ENCODE data around the gene LANCL2.
"Not testable (repeated sequence)": the region's sequence is repeated elsewhere in the genome, so short reads cannot be mapped to it uniquely, and the experiment has no call there.

The LANCL2 gene

GRCh38 chr7:55362927-55363326, 2.2 kb upstream of the LANCL2 start:
- DNase-seq = no peak

GRCh38 chr7:55363386-55364170, 1.6 kb upstream of the LANCL2 start:
- DNase-seq = no peak

DNA sequence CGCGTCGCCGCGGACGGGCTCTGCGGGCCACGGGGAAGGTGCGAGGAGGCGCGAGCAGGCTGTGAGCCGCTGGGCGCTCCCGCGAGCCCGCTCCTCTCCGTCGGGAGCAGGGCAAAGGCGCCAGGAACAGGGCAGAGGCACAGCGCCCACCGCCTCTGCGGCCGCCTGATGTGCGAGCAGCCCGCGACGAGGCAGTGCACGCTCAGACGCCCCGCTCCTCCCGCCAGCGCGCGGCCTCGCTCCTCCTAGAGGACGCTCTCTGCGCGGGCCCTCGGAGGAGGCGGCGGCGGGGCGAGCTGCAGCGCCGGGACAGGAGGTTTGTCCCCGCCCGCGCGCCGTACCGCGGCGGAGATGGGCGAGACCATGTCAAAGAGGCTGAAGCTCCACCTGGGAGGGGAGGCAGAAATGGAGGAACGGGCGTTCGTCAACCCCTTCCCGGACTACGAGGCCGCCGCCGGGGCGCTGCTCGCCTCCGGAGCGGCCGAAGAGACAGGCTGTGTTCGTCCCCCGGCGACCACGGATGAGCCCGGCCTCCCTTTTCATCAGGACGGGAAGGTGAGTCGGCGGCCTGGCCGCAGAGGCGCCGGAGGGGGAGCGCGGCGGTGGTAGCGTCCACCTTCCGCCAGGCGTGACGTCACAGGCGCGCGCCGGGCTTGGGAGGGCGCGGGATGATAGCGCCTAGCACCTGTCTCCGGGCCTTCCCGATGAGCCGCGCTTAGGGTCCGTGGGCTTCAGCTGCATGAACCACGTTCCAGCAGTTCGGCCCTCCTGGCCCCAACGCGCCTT, 731 bp downstream of the LANCL2 start:
- DNase-seq = peak; percentile 89 to 97

- no peak for DNase-seq
Observed at GRCh38 chr7:55366461-55367070, 1.4 kb downstream of the LANCL2 start.

DNA sequence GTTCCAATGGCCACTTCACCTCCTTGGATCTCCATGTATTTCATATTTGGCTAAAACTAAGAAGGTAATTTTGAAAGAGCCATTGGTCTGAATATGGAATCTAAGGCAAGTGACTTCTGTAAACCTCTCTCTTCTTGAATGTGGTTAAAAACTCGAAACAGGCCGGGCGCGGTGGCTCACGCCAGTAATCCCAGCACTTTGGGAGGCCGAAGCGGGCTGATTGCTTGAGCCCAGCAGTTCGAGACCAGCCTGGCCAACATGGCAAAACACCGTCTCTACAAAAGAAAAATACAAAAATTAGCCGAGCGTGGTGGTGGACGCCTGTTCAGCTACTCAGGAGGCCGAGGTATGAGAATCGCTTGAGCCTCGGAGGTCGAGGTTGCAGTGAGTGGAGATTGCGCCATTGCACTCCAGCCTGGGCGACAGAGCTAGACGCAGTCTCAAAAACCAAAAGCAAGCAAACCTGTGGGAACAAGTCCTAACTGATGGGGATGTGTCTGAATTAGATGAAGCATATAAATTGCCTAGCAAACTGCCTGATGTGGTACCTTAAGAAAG, 2.2 kb downstream of the LANCL2 start:
- no peak for DNase-seq

GRCh38 chr7:55369427-55370400, 4.6 kb downstream of the LANCL2 start:
- DNase-seq = no peak

DNA sequence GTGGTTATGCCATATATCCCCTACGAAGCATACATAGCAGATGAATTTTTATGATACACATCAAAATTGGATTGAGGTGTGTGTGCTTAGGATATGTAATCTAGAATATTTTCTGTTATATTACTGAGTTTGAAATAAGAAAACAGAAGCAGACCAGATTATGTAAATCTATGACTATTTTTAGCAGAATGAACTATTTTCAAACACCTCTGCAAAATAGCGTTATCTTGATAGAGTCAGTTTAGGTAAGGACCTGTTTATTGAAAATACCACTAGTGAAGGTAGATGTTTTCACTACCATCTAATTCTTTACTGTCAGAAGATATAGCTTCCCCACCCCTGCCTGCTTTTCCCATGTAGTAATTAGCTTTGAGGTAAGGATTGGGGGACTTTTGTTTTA, 9.1 kb downstream of the LANCL2 start:
- no peak for DNase-seq

DNA sequence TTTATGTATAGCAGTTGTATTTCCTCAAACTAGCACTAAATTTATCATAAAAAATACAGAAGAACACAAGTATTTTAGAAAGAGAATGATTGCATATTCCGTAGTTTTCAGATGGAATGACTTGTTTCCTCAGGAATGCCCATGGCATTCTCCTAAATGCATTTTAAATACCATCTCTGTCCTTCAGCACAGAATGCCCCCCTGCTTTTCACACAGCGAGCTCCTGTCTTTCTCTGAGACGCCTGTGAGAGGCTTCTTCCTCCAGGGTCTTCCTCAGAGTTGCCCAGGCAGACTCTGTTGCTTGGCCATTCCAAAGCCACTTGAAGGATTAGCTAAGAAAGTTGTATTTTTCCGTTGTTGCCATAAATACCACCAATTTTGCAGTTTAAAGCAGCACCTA, 10.1 kb downstream of the LANCL2 start:
- DNase-seq = no peak

- no peak for DNase-seq
Observed at GRCh38 chr7:55377162-55377817, 12.2 kb downstream of the LANCL2 start.

GRCh38 chr7:55379285-55379684, 14.1 kb downstream of the LANCL2 start:
- no peak for DNase-seq

DNA sequence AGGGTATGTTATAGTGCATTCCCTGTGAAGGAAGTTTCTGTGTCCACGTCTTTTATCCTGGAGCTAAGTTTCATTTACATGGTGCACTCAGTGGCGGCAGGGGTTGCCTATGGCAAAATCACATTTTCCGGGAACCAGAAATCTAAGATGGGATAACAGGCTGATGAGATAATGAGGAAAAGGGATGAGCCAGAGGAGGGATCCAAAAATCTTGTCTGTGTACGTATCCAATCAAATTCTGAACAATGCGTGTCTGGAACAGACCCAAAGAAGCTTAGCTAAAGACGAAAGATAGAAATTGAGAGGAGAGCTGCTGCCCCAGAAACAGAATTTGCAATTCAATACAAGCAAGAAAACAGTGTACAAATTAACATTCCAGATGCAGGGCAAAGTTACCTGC, 16.1 kb downstream of the LANCL2 start:
- DNase-seq = no peak

DNA sequence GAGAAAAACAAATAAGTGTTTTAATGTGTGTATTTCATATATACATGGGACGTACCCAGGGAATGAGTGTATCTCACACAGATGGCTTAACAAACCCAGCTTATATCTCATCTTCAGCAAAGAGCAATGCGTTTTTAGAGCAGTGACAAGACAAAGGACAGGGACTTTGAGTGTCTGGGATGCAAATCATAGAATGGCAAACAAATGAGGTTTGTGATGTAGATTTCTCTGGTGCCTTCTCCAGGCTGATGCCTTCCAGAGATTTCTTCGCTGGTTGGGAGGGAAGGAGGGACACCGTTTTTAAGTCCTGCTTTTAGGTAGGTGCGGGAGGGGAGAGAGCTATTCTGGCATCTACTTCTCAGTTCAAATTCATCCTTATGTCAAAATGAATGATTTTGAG, 16.6 kb downstream of the LANCL2 start:
- DNase-seq = no peak

GRCh38 chr7:55382251-55382650, 17.1 kb downstream of the LANCL2 start:
- no peak for DNase-seq

DNA sequence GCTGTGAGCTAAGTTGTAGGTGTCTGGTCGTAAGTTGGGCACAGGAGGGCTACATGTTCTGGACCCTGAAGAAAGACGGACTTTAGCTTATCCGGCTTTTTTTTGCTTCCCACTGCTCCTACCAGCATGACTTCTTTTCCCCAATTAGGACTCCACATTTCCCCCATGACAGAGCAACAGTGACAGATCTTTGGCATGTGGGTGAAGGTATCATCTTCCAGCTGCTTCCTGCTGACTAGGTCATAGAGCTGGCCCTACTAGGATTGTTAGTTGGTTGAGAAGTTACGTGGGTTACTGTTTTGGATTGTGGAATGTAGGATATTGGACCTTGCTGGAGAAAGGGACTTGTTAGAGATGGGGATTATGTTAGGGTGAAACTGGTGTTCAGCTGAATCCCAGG, 21.4 kb downstream of the LANCL2 start:
- DNase-seq = no peak

DNA sequence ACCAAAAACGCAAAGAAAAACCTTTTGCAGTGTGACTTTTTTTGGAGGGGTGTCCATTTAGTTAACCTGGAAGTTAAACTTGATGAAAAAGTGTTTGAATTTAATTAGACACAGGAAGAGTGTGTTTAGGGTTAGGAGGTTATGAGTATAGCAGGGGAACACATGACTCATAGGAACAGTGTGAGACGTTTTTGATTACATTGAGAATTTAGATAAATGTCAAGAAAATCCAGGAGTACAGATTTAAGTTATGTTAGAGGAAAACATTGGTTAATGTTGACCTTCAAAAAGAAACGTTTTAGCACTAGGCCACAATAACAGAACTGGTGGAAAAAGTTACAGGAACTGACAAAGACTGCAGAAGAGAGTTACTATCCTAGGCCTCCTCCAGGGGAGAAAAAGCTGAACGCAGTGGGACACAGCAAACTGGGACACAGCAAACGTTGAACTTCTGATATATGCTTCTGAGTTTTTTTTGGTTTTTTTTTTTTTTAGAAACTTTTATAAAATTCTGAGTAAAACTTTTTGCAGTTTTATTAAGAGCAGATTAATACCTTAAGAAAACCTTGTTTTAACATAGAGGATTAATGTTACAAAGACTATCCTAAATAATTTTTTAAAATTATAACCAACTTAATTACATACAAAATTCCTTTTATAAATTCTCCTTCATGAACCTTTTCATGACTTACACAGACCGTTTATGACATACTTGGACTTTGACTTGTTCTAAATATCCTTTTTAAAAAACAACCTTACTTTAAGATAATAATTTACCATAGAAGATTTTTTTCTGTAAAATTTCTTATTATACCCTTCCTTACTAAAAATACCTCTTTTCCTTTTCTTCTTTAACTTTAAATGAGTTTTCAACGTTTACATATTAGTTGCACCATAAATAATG, 22.2 kb downstream of the LANCL2 start:
- no peak for DNase-seq

DNA sequence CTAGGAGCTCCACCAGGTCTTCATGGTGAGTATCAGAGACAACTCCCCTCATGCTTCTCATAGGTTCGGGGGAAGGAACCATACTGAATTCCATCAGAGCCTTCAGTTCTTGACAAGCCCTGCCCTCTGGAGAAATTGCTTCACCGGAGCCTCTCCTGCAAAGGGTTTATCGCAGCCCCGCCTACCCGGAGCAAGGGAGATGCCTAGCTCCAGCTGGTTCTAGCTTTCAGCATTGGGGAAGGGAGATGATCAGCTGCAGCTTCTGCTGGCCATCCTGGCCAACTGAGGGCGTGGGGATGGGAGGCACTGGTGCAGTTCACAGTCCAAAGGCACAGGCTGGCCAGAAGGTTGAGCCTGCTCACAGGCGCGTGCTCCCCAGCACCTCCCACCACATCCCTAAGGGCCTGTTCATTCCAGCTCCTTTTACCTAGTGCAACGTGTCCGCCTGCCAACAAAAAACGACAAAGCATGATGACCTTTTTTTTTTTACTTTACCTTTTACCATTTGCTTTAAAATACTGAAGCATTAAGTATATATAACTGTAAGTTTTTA, 31.2 kb downstream of the LANCL2 start:
- no peak for DNase-seq

GRCh38 chr7:55397617-55398016, 32.5 kb downstream of the LANCL2 start:
- DNase-seq = no peak

GRCh38 chr7:55400191-55400590, 35.1 kb downstream of the LANCL2 start:
- no peak for DNase-seq

- not testable (repeated sequence) for DNase-seq
Observed at GRCh38 chr7:55402506-55402905, 37.4 kb downstream of the LANCL2 start.

GRCh38 chr7:55405856-55406541, 40.9 kb downstream of the LANCL2 start:
- DNase-seq = no peak
